Measurements from ENCODE around the gene ACTR2.

Gene ACTR2

DNA sequence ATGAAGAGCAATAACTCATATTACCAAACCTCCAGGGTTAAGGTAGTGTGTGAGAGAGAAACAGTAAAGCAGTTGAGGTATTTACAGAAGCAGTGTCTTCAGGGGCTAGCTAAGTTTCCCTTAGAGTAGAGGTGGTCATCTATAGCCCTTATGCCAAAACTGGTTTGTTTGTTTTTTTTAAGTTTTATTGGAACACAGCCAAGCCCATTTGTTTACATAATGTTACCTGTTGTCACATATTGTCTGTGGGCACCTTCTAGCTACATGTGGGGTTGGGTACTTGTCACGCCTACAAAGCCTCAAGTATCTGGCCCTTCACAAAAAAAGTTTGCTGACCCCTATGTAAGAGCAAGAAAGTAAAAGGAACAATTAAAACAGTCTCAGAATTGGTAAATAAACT lies 39.4 kb downstream of the ACTR2 start:
- Histone ChIP-seq H3K79me2 (no peaks in the 10 kb centered on the region), H2AFZ (no peak overlapping the region), H3K4me2 (ENCODE audit: low read length) (no peak overlapping the region), H3K9me3 (ENCODE audit: control insufficient read depth, low read length) (no peaks in the 10 kb centered on the region), H3K4me1 (peaks cover 10% of the 10 kb centered on the region), H3K27me3 (ENCODE audit: control insufficient read depth, insufficient read depth, low read length) (no peaks in the 10 kb centered on the region), H3K9ac (no peak overlapping the region), H3K36me3 (ENCODE audit: control insufficient read depth, insufficient read depth, low read length) (no peaks in the 10 kb centered on the region), H3K27ac (no peak overlapping the region), H3K4me3 (ENCODE audit: low read depth, low read length) (no peak overlapping the region)
- no peak for TF ChIP-seq CTCF (IDR thresholded peaks at IDR 0.05)

GRCh38 chr2:65268957-65269356 lies 41.3 kb downstream of the ACTR2 start:
- Histone ChIP-seq H3K4me2 (ENCODE audit: low read length) (no peak overlapping the region), H3K4me1 (peaks cover 10% of the 10 kb centered on the region), H3K9ac (no peak overlapping the region), H3K27ac (no peak overlapping the region), H3K79me2 (no peaks in the 10 kb centered on the region), H3K36me3 (ENCODE audit: control insufficient read depth, insufficient read depth, low read length) (no peaks in the 10 kb centered on the region), H2AFZ (no peak overlapping the region), H3K27me3 (ENCODE audit: control insufficient read depth, insufficient read depth, low read length) (no peaks in the 10 kb centered on the region), H3K9me3 (ENCODE audit: control insufficient read depth, low read length) (no peaks in the 10 kb centered on the region), H3K4me3 (ENCODE audit: low read depth, low read length) (no peak overlapping the region)
- TF ChIP-seq CTCF (IDR thresholded peaks at IDR 0.05), result no peak

DNA sequence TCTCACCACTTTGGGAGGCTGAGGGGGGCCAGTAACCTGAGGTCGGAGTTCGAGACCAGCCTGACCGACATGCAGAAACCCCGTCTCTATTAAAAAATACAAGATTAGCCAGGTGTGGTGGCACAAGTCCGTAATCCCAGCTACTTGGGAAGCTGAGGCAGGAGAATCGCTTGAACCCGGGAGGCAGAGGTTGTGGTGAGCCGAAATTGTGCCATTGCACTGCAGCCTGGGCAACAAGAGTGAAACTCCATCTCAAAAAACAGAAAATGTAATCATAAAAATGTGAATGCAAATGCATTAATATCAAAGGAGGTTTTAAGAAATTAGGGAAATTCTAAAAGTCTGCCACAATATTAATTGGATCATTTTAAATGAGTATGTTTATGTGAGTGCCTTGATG lies 45.7 kb downstream of the ACTR2 start:
- H3K4me2 ChIP-seq (ENCODE audit: low read length), result no peak overlapping the region
- no peak overlapping the region for H3K27ac ChIP-seq
- no peak for TF ChIP-seq CTCF (IDR thresholded peaks at IDR 0.05)
- H3K9me3 ChIP-seq (ENCODE audit: control insufficient read depth, low read length), result no peaks in the 10 kb centered on the region
- H3K4me1 ChIP-seq, result no peaks in the 10 kb centered on the region
- H3K79me2 ChIP-seq, result no peaks in the 10 kb centered on the region
- H3K4me3 ChIP-seq (ENCODE audit: low read depth, low read length), result no peak overlapping the region
- H2AFZ ChIP-seq, result no peak overlapping the region
- no peaks in the 10 kb centered on the region for H3K27me3 ChIP-seq (ENCODE audit: control insufficient read depth, insufficient read depth, low read length)
- no peaks in the 10 kb centered on the region for H3K36me3 ChIP-seq (ENCODE audit: control insufficient read depth, insufficient read depth, low read length)
- H3K9ac ChIP-seq, result no peak overlapping the region

GRCh38 chr2:65275141-65275915 lies 47.7 kb downstream of the ACTR2 start:
- Histone ChIP-seq H3K4me2 (ENCODE audit: low read length) (no peak overlapping the region), H3K4me3 (ENCODE audit: low read depth, low read length) (no peak overlapping the region), H3K9me3 (ENCODE audit: control insufficient read depth, low read length) (no peaks in the 10 kb centered on the region), H3K36me3 (ENCODE audit: control insufficient read depth, insufficient read depth, low read length) (no peaks in the 10 kb centered on the region), H3K4me1 (no peaks in the 10 kb centered on the region), H3K27ac (no peak overlapping the region), H2AFZ (no peak overlapping the region), H3K79me2 (no peaks in the 10 kb centered on the region), H3K9ac (no peak overlapping the region), H3K27me3 (ENCODE audit: control insufficient read depth, insufficient read depth, low read length) (no peaks in the 10 kb centered on the region)
- no peak for TF ChIP-seq CTCF (IDR thresholded peaks at IDR 0.05)

- no peak for TF ChIP-seq CTCF (IDR thresholded peaks at IDR 0.05)
- Histone ChIP-seq H3K9ac (no peak overlapping the region), H3K27me3 (ENCODE audit: control insufficient read depth, insufficient read depth, low read length) (no peaks in the 10 kb centered on the region), H3K4me1 (no peaks in the 10 kb centered on the region), H3K4me3 (ENCODE audit: low read depth, low read length) (no peak overlapping the region), H3K9me3 (ENCODE audit: control insufficient read depth, low read length) (no peaks in the 10 kb centered on the region), H3K36me3 (ENCODE audit: control insufficient read depth, insufficient read depth, low read length) (no peaks in the 10 kb centered on the region), H2AFZ (no peak overlapping the region), H3K27ac (no peak overlapping the region), H3K79me2 (no peaks in the 10 kb centered on the region), H3K4me2 (ENCODE audit: low read length) (no peak overlapping the region)
These were observed 49.0 kb downstream of the ACTR2 start for GRCh38 chr2:65276609-65277008.
